CD4-positive, alpha-beta T cell treated with Interleukin-4 for 1 hour (primary cell): ENCODE data around the gene ROPN1.

ENCODE experiments used
- DNase-seq, 2 donors: peaks; one replicate each; pipeline ENCODE4 v3.0.0-alpha.2; 2020 to 2022

ROPN1 gene

DNA sequence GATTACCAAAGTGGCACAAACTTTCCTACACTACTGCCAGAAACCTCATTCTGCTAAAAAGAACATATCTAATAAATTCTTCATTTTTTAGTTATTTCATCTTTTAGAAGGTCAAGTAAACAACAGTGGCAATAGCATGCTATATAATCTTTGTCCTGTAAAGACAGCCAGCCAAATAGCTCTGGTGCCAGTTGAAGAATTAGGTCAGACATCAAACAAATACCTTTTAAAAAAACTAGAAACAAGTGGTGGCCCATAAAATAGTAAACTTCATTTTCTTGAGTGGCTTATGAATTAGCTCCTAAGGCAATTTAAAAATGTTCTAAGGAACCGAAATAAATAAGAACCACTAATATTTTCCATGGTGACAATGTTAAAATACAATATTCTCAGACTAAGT is 50.4 kb downstream of the ROPN1 start:
- no peak for DNase-seq

DNA sequence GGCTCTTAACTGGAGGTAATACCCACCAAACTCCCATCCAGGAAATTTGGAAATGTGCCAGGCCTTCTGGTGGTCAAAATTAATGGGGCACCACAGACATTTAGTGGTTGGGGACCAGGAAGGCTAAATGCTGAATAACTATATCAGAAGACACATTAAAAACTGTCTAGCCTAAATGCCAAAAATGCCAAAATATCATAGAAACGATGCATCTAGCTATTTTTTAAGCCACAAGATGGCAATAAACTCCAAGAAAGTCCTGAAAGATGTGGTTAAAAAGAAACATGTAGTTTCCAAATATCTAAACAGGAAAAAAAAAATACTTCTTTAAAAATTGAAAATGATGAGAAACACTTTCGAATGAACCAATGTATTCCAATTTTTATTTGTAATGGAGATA is 50.8 kb downstream of the ROPN1 start:
- no peak for DNase-seq

DNA sequence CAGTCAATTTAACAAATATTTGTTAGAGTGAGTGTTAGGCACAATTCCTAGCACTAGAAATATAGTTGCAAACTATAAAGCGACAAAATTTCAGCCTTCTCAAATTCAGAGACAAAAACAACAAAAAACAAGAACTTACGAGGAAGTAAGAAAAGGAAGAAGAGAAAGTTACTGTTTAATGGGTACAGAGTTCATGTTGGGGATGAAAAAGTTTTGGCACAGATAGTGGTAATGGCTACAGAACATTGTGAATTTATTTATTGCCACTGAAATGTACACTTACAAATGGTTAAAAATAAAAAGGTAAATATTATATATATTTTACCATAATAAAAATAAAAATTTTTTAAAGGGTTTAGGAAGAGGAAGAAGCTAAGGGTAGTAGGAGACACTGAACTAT is 52.2 kb downstream of the ROPN1 start:
- no peak for DNase-seq

GRCh38 chr3:123936400-123936799 is 55.5 kb downstream of the ROPN1 start:
- no peak for DNase-seq

DNA sequence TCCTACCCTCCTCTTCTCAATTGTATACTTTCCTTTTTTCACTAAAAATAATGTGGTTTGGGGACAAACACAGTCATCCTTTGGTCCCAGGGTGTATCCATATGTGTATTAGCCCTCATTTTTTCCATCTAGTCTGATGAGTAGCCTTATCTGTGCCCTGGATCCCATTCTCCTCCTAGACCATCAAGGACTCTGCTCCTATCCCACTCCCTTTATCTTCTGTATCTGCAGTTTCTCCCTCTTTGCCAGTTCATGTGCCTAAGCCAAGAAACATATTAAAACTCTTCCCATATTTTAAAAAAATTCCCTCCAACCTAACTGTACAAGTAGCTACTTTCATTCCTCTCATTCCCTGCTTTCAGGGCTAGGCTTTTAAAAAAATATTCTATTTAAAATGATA is 56.1 kb downstream of the ROPN1 start:
- no peak for DNase-seq

DNA sequence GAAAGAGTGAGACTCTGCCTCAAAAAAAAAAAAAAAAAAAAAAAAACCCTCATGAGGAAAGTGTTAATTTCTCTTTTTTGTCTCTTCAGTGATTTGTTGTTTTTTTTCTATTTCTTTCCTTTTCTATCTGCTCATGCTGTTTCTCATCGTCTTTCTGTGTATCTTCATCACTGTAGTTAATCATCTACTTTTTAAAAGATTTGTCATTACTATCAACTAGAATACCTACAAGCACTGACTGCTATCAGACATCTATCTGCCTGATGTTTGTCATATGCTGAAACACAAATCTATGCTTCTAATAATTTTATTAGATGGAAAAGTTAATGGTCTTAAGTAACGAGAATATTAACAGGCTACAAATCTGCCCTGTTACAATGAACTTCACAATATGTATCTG is 57.7 kb downstream of the ROPN1 start:
- no peak for DNase-seq

DNA sequence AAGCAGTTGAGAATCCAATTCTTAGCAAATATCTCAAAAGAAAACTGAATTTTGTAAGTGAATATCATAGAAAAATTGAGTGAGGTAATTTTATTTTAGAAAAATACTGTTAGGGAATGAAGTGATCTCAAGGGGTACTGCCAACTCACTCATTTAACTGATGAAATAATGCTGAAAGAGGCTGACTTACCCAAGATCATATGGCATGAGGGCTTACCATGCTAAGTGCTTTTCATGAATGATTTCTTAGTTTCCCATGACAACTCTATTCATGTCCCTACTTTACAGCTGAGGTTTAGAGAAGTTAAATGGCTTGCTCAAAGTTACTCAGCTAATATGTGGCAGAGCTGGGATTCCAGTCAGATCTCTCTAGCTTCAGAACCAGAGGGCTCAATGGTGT is 61.5 kb downstream of the ROPN1 start:
- no peak for DNase-seq

DNA sequence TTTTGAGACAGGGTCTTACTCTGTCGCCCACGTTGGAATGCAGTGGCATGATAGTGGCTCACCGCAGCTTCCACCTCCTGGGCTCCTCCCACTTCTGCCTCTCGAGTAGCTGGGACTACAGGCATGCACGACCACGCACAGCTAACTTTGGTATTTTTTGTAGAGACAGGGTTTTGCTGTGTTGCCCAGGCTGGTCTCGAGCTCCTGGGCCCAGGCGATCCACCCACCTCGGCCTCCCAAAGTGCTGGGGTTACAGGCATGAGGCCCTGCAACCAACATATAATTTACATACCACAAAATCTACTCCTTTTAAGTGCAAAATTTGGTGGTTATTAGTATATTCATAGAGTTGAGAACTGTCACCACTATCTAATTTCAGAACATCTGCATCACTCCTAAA is 62.6 kb downstream of the ROPN1 start:
- DNase-seq: no peak

- no peak for DNase-seq
These were observed 65.5 kb downstream of the ROPN1 start for GRCh38 chr3:123926396-123926795.

- DNase-seq: no peak
These were observed 71.1 kb downstream of the ROPN1 start for GRCh38 chr3:123920868-123921267.

DNA sequence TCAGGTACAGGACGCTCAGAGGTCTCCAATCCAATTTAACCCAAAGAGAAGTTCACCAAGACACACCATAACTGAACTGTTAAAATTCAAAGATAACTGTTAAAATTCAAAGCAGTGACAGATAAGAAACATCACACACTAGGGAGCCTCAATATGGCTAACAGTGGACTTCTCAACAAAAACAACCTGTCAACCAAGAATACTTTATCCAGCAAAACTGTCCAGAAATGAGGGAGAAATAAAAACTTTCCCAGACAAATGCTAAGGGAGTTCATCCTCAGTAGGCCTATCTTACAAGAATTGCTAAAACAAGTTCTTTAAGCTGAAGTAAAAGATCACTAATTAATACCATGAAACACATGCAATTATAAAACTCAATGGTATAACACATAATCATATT is 71.5 kb downstream of the ROPN1 start:
- no peak for DNase-seq

GRCh38 chr3:123919353-123919752 is 72.6 kb downstream of the ROPN1 start:
- DNase-seq: no peak
